ENCODE measurements around the gene SPRED1. TPM values are rescaled to one million over a fixed set of nuclear protein-coding genes. Genes with fewer than 3 reads are reported as not detected.
"Not testable (repeated sequence)": the region's sequence is repeated elsewhere in the genome, so short reads cannot be mapped to it uniquely, and the experiment has no call there.

Gene SPRED1
- total RNA-seq, 4 donors from 2014 or later, result 11.8 to 30.0 (median 19.7) TPM

DNA sequence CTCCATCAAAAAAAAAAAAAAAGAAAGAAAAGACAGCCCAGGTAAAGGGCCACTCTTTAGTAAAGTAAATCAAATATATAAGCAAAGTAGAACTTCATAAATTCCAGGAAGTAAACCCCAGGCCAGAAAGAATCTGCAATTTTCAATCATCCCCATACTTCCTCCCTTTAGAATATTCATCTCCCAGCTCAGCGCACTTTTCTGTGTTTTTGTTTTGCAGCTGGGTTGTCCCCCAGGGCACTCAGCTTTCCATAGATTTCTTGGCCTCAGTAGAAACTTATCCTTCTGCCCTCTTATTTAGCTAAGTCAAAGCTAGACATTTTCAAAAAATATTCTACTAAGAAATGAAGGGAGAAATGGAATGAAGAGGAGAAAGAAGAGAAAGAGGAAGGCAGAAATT is 24.0 kb upstream of the SPRED1 start:
- TF ChIP-seq POLR2A (IDR thresholded peaks at IDR 0.05) (no peak), EP300 (IDR thresholded peaks at IDR 0.05) (no peak), POLR2AphosphoS5 (IDR thresholded peaks at IDR 0.05) (no peak)
- TF ChIP-seq, protein P1, sequence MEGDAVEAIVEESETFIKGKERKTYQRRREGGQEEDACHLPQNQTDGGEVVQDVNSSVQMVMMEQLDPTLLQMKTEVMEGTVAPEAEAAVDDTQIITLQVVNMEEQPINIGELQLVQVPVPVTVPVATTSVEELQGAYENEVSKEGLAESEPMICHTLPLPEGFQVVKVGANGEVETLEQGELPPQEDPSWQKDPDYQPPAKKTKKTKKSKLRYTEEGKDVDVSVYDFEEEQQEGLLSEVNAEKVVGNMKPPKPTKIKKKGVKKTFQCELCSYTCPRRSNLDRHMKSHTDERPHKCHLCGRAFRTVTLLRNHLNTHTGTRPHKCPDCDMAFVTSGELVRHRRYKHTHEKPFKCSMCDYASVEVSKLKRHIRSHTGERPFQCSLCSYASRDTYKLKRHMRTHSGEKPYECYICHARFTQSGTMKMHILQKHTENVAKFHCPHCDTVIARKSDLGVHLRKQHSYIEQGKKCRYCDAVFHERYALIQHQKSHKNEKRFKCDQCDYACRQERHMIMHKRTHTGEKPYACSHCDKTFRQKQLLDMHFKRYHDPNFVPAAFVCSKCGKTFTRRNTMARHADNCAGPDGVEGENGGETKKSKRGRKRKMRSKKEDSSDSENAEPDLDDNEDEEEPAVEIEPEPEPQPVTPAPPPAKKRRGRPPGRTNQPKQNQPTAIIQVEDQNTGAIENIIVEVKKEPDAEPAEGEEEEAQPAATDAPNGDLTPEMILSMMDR (IDR thresholded peaks at IDR 0.05), result no peak
- Histone ChIP-seq H3K36me3 (no peaks in the 10 kb centered on the region), H3K27ac (no peak overlapping the region), H3K9me3 (no peaks in the 10 kb centered on the region), H3K27me3 (no peaks in the 10 kb centered on the region), H3K4me1 (no peaks in the 10 kb centered on the region), H3K4me3 (no peak overlapping the region)
- ATAC-seq, result no peak
- WGBS, 2 donors (ENCODE audit: low coverage in 1 of 2), result 60% methylated on average over 1 of the region's 1 CpG

DNA sequence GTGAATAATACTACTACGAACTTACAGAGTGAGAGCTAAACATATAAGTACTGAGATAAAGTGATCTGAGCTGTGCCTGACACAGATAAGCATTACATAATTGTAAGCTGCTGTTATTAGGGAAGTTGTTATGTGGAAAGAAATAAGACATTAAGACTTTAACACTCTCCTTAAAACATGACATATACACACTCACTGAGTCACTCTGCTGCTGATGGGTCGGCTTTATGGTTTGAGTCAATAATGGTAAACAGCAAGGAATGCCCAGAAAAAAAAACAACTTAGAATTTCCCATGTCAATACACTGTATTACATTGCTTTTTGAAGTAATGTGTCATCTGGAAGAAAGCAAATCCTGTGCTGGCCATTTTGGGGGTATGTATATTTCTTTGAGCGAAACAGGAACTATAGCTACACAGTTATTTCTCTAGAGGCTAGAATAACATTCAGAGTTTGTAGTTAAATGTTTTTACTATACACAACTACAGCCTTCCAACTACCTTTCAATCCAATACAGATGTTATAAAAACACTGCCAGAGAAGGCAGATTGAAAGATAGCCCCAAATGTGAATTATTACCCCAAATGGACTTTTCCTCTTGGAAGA is 22.8 kb upstream of the SPRED1 start:
- Histone ChIP-seq H3K4me3 (no peak overlapping the region), H3K27ac (no peak overlapping the region), H3K27me3 (no peaks in the 10 kb centered on the region), H3K4me1 (no peaks in the 10 kb centered on the region), H3K36me3 (no peaks in the 10 kb centered on the region), H3K9me3 (no peaks in the 10 kb centered on the region)
- ATAC-seq, result no peak
- WGBS, 2 donors (ENCODE audit: low coverage in 1 of 2), result 81 to 88% methylated on average over 2 to 3 of the region's 3 CpGs
- TF ChIP-seq POLR2A (IDR thresholded peaks at IDR 0.05), result no peak
- no peak for TF ChIP-seq POLR2AphosphoS5 (IDR thresholded peaks at IDR 0.05)
- TF ChIP-seq, protein P1 (IDR thresholded peaks at IDR 0.05), result no peak
- TF ChIP-seq EP300 (IDR thresholded peaks at IDR 0.05), result no peak

DNA sequence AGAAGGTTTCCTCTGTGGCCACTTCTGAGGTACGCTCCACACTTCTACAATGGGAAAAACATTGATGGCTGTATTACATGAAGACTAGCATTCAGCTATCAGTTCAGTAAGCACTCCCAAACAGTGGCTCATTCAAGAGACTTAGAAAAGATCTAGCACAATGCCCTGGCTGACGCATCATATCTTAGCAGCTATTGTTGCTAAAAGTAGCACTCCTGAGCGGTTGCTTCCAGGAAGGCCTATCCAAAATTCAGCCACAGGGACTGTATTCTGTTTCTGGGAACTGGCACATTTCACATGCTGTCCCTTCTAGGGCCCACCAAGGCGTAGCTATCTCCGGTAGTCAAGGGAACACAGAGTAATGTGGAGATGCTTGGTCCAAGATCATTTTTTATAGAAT is 21.2 kb upstream of the SPRED1 start:
- no peak for ATAC-seq
- Histone ChIP-seq H3K9me3 (no peaks in the 10 kb centered on the region), H3K4me1 (no peaks in the 10 kb centered on the region), H3K27ac (no peak overlapping the region), H3K4me3 (no peak overlapping the region), H3K36me3 (no peaks in the 10 kb centered on the region), H3K27me3 (no peaks in the 10 kb centered on the region)
- no peak for TF ChIP-seq POLR2AphosphoS5 (IDR thresholded peaks at IDR 0.05)
- no peak for TF ChIP-seq POLR2A (IDR thresholded peaks at IDR 0.05)
- TF ChIP-seq, protein P1 (IDR thresholded peaks at IDR 0.05), result no peak
- TF ChIP-seq EP300 (IDR thresholded peaks at IDR 0.05), result no peak
- 92 to 100% methylated on average over 2 to 4 of the region's 5 CpGs for WGBS, 2 donors (ENCODE audit: low coverage in 1 of 2)

DNA sequence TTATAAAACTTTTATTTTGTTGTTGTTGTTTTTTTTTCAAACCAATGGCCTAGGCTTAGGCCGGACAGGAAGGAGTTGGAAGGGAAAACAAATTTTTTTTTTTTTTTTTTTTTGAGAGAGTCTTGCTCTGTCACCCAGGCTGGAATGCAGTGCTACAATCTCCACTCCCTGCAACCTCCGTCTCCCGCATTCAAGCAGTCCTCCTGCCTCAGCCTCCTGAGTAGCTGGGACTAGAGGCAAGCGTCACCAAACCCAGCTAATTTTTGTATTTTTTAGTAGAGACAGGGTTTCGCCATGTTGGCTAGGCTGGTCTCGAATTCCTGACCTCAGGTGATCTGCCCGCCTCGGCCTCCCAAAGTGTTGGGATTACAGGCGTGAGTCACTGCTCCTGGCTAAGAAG is 15.6 kb upstream of the SPRED1 start:
- H3K4me3 ChIP-seq, H3K27me3 ChIP-seq, H3K9me3 ChIP-seq, H3K4me1 ChIP-seq, H3K27ac ChIP-seq, H3K36me3 ChIP-seq, ATAC-seq: not testable (repeated sequence)
- WGBS, 2 donors (ENCODE audit: low coverage in 1 of 2), result 93 to 94% methylated on average over 7 of the region's 9 CpGs

DNA sequence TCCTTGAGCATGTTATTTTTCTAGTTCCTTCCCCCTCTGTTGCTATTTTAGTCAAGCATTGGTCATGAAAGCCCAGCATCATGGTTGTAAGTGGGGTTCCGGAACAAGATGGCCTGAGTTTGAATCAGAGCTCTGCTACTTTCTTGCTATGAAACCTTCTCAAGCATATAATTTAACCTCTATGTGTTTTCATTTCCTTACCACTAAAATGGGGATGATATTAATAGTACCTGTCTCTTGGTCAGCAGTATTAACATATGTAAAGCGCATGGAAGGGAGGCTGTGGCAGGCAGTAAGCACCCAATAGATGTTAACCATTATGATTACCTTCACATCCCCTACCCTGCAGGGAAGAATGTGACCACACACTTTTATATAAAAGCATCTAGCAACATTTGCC is 14.3 kb upstream of the SPRED1 start:
- no peak overlapping the region for H3K27ac ChIP-seq
- H3K9me3 ChIP-seq, result no peaks in the 10 kb centered on the region
- no peak for ATAC-seq
- no peak overlapping the region for H3K4me3 ChIP-seq
- TF ChIP-seq EP300 (IDR thresholded peaks at IDR 0.05), result no peak
- TF ChIP-seq, protein P1 (IDR thresholded peaks at IDR 0.05), result no peak
- no peak for TF ChIP-seq POLR2A (IDR thresholded peaks at IDR 0.05)
- TF ChIP-seq POLR2AphosphoS5 (IDR thresholded peaks at IDR 0.05), result no peak
- WGBS, 2 donors (ENCODE audit: low coverage in 1 of 2), result 93 to 94% methylated on average over 2 of the region's 2 CpGs
- no peaks in the 10 kb centered on the region for H3K36me3 ChIP-seq
- no peaks in the 10 kb centered on the region for H3K4me1 ChIP-seq
- no peaks in the 10 kb centered on the region for H3K27me3 ChIP-seq
